Posterior vena cava (tissue), 2 donors: ENCODE results near the gene RNF217. TPM values are rescaled to one million over a fixed set of nuclear protein-coding genes. Genes with fewer than 3 reads are reported as not detected.
"Not testable (repeated sequence)": the region's sequence is repeated elsewhere in the genome, so short reads cannot be mapped to it uniquely, and the experiment has no call there.

Experiments used
- DNase-seq: peaks from one replicate; pipeline ENCODE4 v3.0.0-alpha.2; 2020; ENCODE audit warnings: low spot score
- intact Hi-C, 2 donors: fragments of 100-400 bp; cut with DNase I; formaldehyde crosslinking; loops; one replicate each; pipeline versions ENCODE4 v1.14.1 to v1.14.2; 2022 to 2023
- total RNA-seq, 2 donors: library from RNA; stranded (reverse); fragmentation: NEBNext Ultra II Directional; extraction: Animal tissue kit (Norgen Biotek cat#: 25700); gene quantifications; one replicate each; pipeline ENCODE4 v1.2.1, GENCODE V29; 2021
- donor health status: DM: yes; HTN: yes; CAD: no.
- donor health status: DM: yes; HTN: yes; CAD: no.

Gene RNF217
- total RNA-seq, 2 donors from 2014 or later: 23.7 to 29.2 TPM

- DNase-seq: no peak
- intact Hi-C loops: no loop called here
These were observed 42.8 kb downstream of the RNF217 start for GRCh38 chr6:125004797-125005595.

- intact Hi-C loops: no loop called here
- no peak for DNase-seq
These were observed 46.0 kb downstream of the RNF217 start for GRCh38 chr6:125008261-125008703.

GRCh38 chr6:125008957-125009356 is 46.7 kb downstream of the RNF217 start:
- no peak for DNase-seq
- intact Hi-C loops: no loop called here

GRCh38 chr6:125009578-125009977 is 47.3 kb downstream of the RNF217 start:
- intact Hi-C loops: no loop called here
- no peak for DNase-seq

GRCh38 chr6:125013938-125014660 is 51.9 kb downstream of the RNF217 start:
- intact Hi-C loops: no loop called here
- DNase-seq: no peak

- intact Hi-C loops: no loop called here
- no peak for DNase-seq
These were observed 52.4 kb downstream of the RNF217 start for GRCh38 chr6:125014661-125014957.

GRCh38 chr6:125015152-125015551 is 52.9 kb downstream of the RNF217 start:
- no peak for DNase-seq
- intact Hi-C loops: no loop called here

GRCh38 chr6:125018136-125018535 is 55.9 kb downstream of the RNF217 start:
- no peak for DNase-seq
- intact Hi-C loops: no loop called here

- no peak for DNase-seq
- intact Hi-C loops: no loop called here
These were observed 57.0 kb downstream of the RNF217 start for GRCh38 chr6:125019281-125019680.

- intact Hi-C loops: no loop called here
- no peak for DNase-seq
These were observed 57.7 kb downstream of the RNF217 start for GRCh38 chr6:125019918-125020317.

GRCh38 chr6:125020385-125020784 is 58.1 kb downstream of the RNF217 start:
- DNase-seq: no peak
- intact Hi-C loops: no loop called here

- DNase-seq: no peak
- intact Hi-C loops: no loop called here
These were observed 60.3 kb downstream of the RNF217 start for GRCh38 chr6:125022391-125022989.

GRCh38 chr6:125025164-125025854 is 63.1 kb downstream of the RNF217 start:
- DNase-seq: no peak
- intact Hi-C loops: no loop called here

GRCh38 chr6:125027287-125027686 is 65.0 kb downstream of the RNF217 start:
- no peak for DNase-seq
- intact Hi-C loops: no loop called here

GRCh38 chr6:125030969-125031368 is 68.7 kb downstream of the RNF217 start:
- no peak for DNase-seq
- intact Hi-C loops: no loop called here

GRCh38 chr6:125031385-125031784 is 69.1 kb downstream of the RNF217 start:
- intact Hi-C loops: no loop called here
- DNase-seq: no peak

- intact Hi-C loops, DNase-seq: not testable (repeated sequence)
These were observed 72.7 kb downstream of the RNF217 start for GRCh38 chr6:125034929-125035328.

GRCh38 chr6:125036486-125036885 is 74.2 kb downstream of the RNF217 start:
- DNase-seq, intact Hi-C loops: not testable (repeated sequence)

- no peak for DNase-seq
- intact Hi-C loops: no loop called here
These were observed 75.6 kb downstream of the RNF217 start for GRCh38 chr6:125037827-125038226.

- DNase-seq: no peak
- intact Hi-C loops: no loop called here
These were observed 76.7 kb downstream of the RNF217 start for GRCh38 chr6:125038925-125039324.
